ENCODE results near the gene C16orf92.

DNA sequence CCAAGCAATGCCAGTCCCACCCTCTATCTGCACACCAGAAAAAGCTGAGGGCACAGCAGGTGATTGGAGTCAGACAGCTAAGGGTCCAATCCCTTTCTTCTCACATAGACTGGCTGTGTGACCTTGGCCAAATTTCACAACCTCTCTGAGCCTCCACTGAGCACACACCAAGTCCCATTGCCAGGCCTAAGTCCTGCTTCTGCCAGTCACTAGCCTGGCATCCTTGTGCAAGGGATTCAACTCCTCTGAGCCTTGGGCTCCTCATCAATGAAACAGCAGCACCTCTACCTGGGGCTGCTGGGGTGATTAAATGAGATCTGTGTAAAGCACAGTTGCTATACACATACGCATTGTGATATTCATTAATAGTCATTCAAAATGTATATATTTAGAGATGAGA is 23.6 kb downstream of the C16orf92 start:
- TF ChIP-seq ISL1 (CRISPR knock-in tag; IDR thresholded peaks at IDR 0.05) (no peak), ZNF8 (CRISPR knock-in tag; IDR thresholded peaks at IDR 0.05) (no peak), ESRRG (CRISPR knock-in tag; IDR thresholded peaks at IDR 0.05) (no peak), ZFP3 (CRISPR knock-in tag; IDR thresholded peaks at IDR 0.05) (no peak)
- TF ChIP-seq, protein P1, sequence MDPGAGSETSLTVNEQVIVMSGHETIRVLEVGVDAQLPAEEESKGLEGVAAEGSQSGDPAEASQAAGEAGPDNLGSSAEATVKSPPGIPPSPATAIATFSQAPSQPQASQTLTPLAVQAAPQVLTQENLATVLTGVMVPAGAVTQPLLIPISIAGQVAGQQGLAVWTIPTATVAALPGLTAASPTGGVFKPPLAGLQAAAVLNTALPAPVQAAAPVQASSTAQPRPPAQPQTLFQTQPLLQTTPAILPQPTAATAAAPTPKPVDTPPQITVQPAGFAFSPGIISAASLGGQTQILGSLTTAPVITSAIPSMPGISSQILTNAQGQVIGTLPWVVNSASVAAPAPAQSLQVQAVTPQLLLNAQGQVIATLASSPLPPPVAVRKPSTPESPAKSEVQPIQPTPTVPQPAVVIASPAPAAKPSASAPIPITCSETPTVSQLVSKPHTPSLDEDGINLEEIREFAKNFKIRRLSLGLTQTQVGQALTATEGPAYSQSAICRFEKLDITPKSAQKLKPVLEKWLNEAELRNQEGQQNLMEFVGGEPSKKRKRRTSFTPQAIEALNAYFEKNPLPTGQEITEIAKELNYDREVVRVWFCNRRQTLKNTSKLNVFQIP (CRISPR knock-in tag; IDR thresholded peaks at IDR 0.05; ENCODE audit: borderline replicate concordance, low read depth): no peak
- TF ChIP-seq, protein P2, sequence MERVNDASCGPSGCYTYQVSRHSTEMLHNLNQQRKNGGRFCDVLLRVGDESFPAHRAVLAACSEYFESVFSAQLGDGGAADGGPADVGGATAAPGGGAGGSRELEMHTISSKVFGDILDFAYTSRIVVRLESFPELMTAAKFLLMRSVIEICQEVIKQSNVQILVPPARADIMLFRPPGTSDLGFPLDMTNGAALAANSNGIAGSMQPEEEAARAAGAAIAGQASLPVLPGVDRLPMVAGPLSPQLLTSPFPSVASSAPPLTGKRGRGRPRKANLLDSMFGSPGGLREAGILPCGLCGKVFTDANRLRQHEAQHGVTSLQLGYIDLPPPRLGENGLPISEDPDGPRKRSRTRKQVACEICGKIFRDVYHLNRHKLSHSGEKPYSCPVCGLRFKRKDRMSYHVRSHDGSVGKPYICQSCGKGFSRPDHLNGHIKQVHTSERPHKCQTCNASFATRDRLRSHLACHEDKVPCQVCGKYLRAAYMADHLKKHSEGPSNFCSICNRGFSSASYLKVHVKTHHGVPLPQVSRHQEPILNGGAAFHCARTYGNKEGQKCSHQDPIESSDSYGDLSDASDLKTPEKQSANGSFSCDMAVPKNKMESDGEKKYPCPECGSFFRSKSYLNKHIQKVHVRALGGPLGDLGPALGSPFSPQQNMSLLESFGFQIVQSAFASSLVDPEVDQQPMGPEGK (CRISPR knock-in tag; IDR thresholded peaks at IDR 0.05; ENCODE audit: borderline replicate concordance): no peak
- TF ChIP-seq, protein P3, sequence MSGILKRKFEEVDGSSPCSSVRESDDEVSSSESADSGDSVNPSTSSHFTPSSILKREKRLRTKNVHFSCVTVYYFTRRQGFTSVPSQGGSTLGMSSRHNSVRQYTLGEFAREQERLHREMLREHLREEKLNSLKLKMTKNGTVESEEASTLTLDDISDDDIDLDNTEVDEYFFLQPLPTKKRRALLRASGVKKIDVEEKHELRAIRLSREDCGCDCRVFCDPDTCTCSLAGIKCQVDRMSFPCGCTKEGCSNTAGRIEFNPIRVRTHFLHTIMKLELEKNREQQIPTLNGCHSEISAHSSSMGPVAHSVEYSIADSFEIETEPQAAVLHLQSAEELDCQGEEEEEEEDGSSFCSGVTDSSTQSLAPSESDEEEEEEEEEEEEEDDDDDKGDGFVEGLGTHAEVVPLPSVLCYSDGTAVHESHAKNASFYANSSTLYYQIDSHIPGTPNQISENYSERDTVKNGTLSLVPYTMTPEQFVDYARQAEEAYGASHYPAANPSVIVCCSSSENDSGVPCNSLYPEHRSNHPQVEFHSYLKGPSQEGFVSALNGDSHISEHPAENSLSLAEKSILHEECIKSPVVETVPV (CRISPR knock-in tag; IDR thresholded peaks at IDR 0.05): no peak
